ENCODE measurements around the gene ANP32E.
A peak's percentile ranks its signal among the peaks of the same experiment; 100 is the strongest.
"Not testable (repeated sequence)": the region's sequence is repeated elsewhere in the genome, so short reads cannot be mapped to it uniquely, and the experiment has no call there.

The ANP32E gene

DNA sequence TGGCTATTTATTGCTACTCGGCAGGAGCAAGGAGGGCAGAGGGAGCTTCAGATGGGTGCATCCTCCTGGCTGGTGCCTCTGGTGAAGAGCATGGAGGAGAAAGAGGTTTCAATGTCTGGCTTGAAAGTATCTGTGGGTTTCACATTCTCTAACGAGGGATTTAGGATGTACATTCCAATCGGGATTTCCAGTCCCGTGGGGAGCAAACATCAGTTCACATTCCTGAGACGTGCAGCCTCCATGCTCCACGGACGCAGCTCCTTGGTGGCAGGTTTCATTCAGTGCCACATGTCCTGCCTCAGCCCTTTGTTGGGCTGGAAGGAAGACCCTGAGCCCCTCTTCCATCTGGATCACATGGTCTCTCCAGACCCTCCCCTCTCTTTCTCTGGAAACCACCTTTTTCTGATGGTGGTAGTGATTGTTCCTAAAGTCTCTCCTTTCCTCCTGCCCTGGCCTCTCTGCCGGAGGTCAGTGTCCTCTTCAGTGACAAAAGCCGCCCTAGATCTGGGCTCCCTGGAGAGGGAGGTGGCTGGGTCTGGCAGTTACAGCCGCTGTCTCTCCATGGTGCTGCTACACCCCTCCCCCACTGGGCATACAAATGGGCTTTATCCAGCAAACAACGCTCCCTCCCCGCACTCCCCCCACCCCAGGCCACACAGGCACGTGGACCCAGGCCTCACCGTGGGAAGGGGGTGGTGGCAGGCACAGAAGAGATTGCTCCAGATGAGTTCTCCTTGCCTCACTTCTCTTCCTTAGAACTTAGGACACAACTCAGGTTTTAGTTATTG is 20.8 kb upstream of the ANP32E start:
- DNase-seq = no peak

DNA sequence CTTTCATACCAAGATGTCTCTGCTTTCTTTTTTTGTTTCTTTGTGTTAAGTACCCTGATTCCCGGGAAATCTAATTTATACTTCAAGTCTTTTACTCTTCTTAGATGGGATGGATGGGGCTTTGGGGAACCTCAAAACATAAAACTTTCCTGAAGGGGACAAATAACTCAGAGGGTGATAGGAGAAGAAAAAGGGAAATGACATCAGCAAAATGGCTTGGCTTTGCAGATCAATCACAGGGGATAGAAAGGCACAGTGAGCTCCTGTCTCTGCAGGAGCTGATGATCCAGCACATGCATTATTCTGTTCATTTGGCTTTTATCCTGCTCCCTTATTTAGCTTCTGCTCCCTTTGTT is 20.3 kb upstream of the ANP32E start:
- no peak for DNase-seq

DNA sequence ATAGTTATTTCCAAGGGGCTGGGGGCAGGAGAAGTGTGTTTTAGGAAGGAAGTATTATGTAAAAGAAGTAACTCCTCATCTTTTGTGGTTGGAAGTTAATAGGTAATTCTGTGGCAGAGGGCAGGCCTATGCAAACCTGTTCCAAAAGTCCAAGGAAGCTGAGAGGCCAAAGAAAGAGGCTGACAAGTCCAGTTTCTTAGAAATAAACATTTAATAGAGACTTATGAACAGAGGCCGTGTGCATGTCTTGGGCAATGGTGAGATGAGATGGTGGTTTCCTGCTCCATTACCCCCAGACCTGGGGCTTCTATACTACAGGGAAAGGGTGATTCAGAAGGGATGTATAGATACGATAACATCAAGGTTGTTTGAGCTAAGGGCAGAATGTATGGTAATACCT is 14.0 kb upstream of the ANP32E start:
- no peak for DNase-seq

- no peak for DNase-seq
Measured at GRCh38 chr1:150243003-150243402, 7.1 kb upstream of the ANP32E start.

DNA sequence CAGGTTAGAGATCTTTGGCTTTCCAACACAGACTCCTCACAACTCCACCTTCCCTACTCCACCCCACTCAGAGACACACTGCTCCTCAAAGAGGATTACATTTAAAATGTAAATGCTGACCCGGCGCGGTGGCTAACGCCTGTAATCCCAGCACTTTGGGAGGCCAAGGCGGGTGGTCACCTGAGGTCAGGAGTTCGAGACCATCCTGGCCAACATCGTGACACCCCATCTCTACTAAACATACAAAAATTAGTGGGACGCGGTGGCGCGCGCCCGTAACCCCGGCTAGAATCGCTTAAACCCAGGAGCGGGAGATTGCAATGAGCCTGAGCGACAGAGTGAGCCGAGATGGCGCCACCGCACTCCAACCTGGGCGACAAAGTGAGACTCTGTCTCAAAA is 1.8 kb upstream of the ANP32E start:
- DNase-seq = no peak

- not testable (repeated sequence) for DNase-seq
Measured at GRCh38 chr1:150237176-150237575, 1.3 kb upstream of the ANP32E start.

DNA sequence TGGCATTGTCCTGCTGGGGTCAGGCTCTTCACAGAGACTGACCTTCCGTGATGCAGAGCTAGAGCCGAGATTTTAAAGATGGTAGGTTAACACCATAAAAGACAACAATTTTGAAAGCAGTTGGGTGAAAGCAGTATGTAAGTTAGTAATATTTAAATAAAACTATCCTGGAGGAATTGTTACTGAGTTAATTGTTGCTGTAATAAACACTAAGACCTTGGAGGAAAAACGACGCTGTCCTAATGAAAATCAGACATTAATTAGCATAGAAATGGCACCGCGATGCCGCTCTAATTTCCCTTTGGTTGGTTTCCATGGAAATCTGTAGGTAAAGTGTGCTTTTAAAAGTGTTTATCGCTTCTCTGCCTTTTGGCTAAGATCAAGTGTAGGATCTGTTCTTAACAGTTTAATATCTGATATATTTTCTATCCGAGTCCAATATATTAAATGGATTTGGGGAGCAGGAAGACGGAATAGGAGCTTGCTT is 745 bp upstream of the ANP32E start:
- no peak for DNase-seq

DNA sequence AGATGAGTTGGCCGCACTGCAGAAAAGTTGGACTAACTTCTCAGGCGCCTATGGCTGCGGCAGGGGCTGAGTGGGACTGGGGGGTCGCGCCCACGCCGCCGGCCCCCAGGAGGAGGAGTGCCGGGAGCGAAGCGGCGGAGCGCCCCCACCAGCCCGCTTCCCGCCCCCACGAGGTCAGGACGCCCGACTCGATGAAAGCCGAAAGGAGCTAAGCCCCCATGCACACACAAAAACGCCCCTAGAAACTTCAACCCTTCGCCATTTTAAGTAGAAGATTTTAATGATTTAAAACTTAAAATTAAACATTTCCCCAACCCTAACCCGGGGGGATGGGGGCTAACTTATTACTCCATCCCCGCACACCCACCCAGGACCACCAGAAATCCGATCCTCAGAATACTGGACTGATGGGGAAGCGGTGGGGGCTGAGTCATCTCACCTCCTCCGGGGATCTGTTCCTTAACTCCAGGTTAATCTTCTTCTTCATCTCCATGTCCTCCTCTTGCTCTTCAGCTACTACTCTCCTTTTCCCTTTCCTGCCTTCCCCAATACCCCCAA is 539 bp downstream of the ANP32E start:
- peak; percentile 46 for DNase-seq

- DNase-seq = peak; percentile 96
Measured at GRCh38 chr1:150234566-150235293, 1.2 kb downstream of the ANP32E start.

DNA sequence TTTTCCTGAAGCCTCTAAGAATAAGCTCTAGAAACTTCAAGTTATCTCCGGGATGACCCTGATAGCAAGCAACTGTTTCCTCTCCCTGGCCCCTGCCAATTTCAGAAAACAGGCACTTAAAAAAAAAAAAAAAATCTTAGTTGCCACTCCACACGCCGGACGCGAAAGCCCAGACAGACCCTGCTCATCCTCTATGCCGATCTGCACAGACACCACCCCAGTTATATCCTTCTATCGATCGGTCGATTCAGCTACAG is 1.7 kb downstream of the ANP32E start:
- no peak for DNase-seq

- peak; percentile 64 for DNase-seq
Measured at GRCh38 chr1:150233359-150234308, 2.3 kb downstream of the ANP32E start.

DNA sequence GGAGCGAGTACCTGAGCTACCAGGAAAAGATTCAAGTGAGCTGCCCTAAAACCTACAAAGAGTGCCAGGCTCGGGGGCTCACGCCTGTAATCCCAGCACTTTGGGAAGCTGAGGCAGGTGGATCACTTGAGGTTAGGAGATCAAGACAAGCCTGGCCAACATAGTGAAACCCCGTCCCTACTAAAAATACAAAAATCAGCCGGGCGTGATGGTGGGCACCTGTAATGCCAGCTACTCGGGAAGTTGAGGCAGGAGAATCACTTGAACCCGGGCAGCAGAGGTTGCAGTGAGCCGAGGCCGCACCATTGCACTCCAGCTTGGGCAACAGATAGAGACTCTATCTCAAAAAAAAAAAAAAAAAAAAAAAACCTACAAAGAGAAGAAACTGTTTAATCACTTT is 3.0 kb downstream of the ANP32E start:
- DNase-seq = not testable (repeated sequence)

GRCh38 chr1:150228246-150228645 is 7.7 kb downstream of the ANP32E start:
- not testable (repeated sequence) for DNase-seq

GRCh38 chr1:150227228-150227627 is 8.7 kb downstream of the ANP32E start:
- DNase-seq = no peak

- DNase-seq = no peak
Measured at GRCh38 chr1:150226486-150226885, 9.4 kb downstream of the ANP32E start.

GRCh38 chr1:150225546-150225945 is 10.4 kb downstream of the ANP32E start:
- no peak for DNase-seq

DNA sequence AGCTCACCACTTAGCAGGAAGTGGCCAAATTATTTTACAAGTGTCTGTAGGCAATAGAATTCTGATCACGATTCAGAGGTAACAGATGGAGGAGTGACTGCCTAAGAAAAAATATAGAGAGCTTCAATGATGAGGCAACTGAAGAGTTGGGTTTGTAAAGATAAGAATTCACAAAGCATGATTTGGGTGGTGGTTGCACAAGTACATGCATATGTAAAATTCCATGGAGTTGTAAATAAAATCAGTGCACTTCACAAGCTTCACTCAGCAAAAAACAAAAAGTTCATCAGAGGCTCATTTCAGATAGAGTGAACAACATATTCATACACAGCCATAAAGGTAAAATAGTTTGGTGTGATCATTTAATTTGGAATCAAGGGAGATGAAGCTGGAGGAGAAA is 10.9 kb downstream of the ANP32E start:
- no peak for DNase-seq

GRCh38 chr1:150221552-150221951 is 14.4 kb downstream of the ANP32E start:
- DNase-seq = peak; percentile 68

DNA sequence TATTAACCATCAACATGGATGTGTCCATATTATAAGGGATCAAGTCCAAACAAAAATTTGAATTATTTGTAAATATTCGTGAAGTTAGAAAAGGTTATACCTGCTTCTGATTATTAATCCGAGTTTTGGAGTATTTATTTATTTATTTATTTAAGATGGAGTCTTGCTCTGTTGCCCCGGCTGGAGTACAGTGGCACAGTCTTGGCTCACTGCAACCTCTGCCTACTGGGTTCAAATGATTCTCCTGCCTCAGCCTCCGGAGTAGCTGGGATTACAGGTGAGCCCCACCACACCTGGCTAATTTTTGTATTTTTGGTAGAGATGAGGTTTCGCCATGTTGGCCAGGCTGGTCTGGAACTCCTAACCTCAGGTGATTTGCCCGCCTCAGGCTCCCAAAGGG is 20.1 kb downstream of the ANP32E start:
- DNase-seq = not testable (repeated sequence)

DNA sequence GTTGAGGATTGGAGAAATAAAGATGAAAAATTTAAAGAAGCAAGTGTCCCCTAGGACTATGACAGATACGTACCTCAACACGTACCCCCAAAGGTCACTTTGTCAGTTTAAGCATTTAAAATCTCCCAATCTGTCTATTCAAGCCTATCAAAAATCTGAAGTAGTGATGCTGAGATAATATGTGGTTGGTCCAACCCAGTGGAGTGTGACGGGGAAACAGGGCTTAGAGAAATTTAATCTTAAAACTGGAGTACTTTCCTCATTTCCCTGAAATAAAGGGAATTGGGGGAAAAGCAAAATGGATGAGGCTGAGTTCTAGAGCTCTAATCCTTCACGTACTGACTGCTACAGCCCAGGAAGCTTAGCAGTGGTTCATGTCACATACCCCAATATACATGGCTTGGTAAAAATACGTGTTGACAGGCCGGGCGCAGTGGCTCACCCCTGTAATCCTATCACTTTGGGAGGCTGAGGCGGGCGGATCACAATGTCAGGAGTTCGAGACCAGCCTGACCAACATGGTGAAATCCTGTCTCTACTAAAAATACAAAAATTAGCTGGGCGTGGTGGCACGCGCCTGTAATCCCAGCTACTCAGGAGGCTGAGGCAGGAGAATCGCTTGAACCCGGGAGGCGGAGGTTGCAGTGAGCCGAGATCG is 21.7 kb downstream of the ANP32E start:
- DNase-seq = not testable (repeated sequence)

GRCh38 chr1:150213170-150214098 is 22.5 kb downstream of the ANP32E start:
- DNase-seq = peak; percentile 99
